K562 (cell line): ENCODE results near the gene GAK.

ENCODE experiments used
- FOS ChIP-seq: IDR thresholded peaks from 3 replicates; pipeline ENCODE4 v1.6.1; 2011; ENCODE audit not compliant: insufficient read length; ENCODE audit errors: extremely low read depth
- GABPA ChIP-seq: fragments of 200-800 bp; sonication (Bioruptor generic); conservative IDR thresholded peaks from 2 replicates; pipeline ENCODE4 v1.6.1; 2016; ENCODE audit warnings: low read depth, missing genetic modification characterization, missing compliant biosample characterization
- GATAD2B ChIP-seq: fragments of 450-650 bp; IDR thresholded peaks from 2 replicates; pipeline ENCODE4 v1.6.1; 2017; ENCODE audit warnings: mild to moderate bottlenecking, borderline replicate concordance
- POLR2AphosphoS5 ChIP-seq: IDR thresholded peaks from 2 replicates; pipeline ENCODE4 v1.6.1; 2011; ENCODE audit warnings: mild to moderate bottlenecking, low read depth, low read length, moderate library complexity; ENCODE audit not compliant: control insufficient read depth, insufficient read depth
- RNF2 ChIP-seq: sonication (generic); IDR thresholded peaks from 2 replicates; pipeline ENCODE4 v1.6.1; 2016
- SOX6 ChIP-seq: fragments of 450-650 bp; IDR thresholded peaks from 2 replicates; pipeline ENCODE4 v1.6.1; 2014; ENCODE audit warnings: mild to moderate bottlenecking
- ZBTB49 ChIP-seq: sonication (generic); formaldehyde crosslinking; IDR thresholded peaks from 2 replicates; pipeline ENCODE4 v1.8.0; 2022; ENCODE audit warnings: missing genetic modification reagents, mild to moderate bottlenecking, borderline replicate concordance

- TF ChIP-seq RNF2 (no peak), GABPA (tag) (no peak), SOX6 (no peak), FOS (no peak), GATAD2B (no peak), ZBTB49 (CRISPR knock-in tag) (no peak), POLR2AphosphoS5 (no peak)
Measured at GRCh38 chr4:864456-865120, 67.5 kb downstream of the GAK start.
